Measurements from ENCODE around the gene PRL. TPM values are rescaled to one million over a fixed set of nuclear protein-coding genes. Genes with fewer than 3 reads are reported as not detected.

PRL gene
- polyA plus RNA-seq, 1 donor from 2014 or later: not detected

DNA sequence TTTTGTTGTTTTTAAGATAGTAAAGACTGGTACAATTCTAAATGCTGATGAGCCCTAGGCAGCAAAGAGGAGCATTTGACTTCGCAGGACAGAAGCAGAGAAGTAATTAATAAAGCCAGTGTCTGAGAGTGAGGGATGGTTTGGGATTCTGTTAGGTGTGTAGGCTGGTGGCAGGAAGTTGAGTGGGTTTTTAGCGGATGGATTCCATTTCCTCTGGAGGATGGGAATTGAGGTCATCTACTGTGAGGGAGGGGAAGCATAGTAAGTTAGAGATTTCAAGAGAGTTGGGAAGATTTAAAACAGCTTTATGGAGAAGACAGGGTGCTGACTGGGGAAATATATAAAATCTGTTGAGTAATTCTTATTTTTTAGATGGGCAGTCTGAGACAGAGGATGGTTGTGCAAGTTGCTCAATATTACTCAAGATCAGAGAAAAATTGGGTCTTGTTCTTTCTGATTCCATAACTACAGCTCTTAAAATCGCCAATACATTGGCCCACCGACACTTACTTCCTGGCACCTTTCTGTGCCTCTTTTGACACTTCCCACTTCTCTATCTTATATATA, 48.8 kb downstream of the PRL start:
- no peak overlapping the region for H3K4me3 ChIP-seq (ENCODE audit: low read length)
- no peak overlapping the region for H3K9ac ChIP-seq (ENCODE audit: low read length)
- H3K9me3 ChIP-seq (ENCODE audit: low read length): no peaks in the 10 kb centered on the region
- H3K9me2 ChIP-seq (ENCODE audit: insufficient read depth, low read length): no peaks in the 10 kb centered on the region
- H3K36me3 ChIP-seq (ENCODE audit: insufficient read depth, low read length): no peaks in the 10 kb centered on the region
- H3K79me2 ChIP-seq (replicated peaks; ENCODE audit: insufficient read depth, low read length): no peaks in the 10 kb centered on the region
- H3K4me2 ChIP-seq (ENCODE audit: low read length): no peak overlapping the region
- no peak overlapping the region for H2AFZ ChIP-seq (ENCODE audit: low read depth, low read length)
- H4K20me1 ChIP-seq (ENCODE audit: insufficient read depth): no peaks in the 10 kb centered on the region
- no peak overlapping the region for H3K27ac ChIP-seq (ENCODE audit: low read length)
- H3F3A ChIP-seq (ENCODE audit: insufficient read depth, low read length, poor library complexity, severe bottlenecking): peaks cover 13% of the 10 kb centered on the region
- no peaks in the 10 kb centered on the region for H3K27me3 ChIP-seq (ENCODE audit: insufficient read depth, low read depth, low read length)
- no peak for TF ChIP-seq POLR2AphosphoS5 (IDR thresholded peaks at IDR 0.05)
- TF ChIP-seq EP300 (conservative IDR thresholded peaks at IDR 0.05; ENCODE audit: poor library complexity, severe bottlenecking): no peak
- TF ChIP-seq RAD21 (conservative IDR thresholded peaks at IDR 0.05): no peak
- no peak for TF ChIP-seq SMC3 (conservative IDR thresholded peaks at IDR 0.05; ENCODE audit: poor library complexity)
- TF ChIP-seq EZH2 (IDR thresholded peaks at IDR 0.05; ENCODE audit: borderline replicate concordance, insufficient read depth, low read length, poor library complexity, severe bottlenecking): no peak
- TF ChIP-seq, protein P1, sequence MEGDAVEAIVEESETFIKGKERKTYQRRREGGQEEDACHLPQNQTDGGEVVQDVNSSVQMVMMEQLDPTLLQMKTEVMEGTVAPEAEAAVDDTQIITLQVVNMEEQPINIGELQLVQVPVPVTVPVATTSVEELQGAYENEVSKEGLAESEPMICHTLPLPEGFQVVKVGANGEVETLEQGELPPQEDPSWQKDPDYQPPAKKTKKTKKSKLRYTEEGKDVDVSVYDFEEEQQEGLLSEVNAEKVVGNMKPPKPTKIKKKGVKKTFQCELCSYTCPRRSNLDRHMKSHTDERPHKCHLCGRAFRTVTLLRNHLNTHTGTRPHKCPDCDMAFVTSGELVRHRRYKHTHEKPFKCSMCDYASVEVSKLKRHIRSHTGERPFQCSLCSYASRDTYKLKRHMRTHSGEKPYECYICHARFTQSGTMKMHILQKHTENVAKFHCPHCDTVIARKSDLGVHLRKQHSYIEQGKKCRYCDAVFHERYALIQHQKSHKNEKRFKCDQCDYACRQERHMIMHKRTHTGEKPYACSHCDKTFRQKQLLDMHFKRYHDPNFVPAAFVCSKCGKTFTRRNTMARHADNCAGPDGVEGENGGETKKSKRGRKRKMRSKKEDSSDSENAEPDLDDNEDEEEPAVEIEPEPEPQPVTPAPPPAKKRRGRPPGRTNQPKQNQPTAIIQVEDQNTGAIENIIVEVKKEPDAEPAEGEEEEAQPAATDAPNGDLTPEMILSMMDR (IDR thresholded peaks at IDR 0.05; ENCODE audit: poor library complexity, severe bottlenecking): no peak
- no peak for TF ChIP-seq TAF1 (IDR thresholded peaks at IDR 0.05; ENCODE audit: low read depth)
- TF ChIP-seq, protein P2, sequence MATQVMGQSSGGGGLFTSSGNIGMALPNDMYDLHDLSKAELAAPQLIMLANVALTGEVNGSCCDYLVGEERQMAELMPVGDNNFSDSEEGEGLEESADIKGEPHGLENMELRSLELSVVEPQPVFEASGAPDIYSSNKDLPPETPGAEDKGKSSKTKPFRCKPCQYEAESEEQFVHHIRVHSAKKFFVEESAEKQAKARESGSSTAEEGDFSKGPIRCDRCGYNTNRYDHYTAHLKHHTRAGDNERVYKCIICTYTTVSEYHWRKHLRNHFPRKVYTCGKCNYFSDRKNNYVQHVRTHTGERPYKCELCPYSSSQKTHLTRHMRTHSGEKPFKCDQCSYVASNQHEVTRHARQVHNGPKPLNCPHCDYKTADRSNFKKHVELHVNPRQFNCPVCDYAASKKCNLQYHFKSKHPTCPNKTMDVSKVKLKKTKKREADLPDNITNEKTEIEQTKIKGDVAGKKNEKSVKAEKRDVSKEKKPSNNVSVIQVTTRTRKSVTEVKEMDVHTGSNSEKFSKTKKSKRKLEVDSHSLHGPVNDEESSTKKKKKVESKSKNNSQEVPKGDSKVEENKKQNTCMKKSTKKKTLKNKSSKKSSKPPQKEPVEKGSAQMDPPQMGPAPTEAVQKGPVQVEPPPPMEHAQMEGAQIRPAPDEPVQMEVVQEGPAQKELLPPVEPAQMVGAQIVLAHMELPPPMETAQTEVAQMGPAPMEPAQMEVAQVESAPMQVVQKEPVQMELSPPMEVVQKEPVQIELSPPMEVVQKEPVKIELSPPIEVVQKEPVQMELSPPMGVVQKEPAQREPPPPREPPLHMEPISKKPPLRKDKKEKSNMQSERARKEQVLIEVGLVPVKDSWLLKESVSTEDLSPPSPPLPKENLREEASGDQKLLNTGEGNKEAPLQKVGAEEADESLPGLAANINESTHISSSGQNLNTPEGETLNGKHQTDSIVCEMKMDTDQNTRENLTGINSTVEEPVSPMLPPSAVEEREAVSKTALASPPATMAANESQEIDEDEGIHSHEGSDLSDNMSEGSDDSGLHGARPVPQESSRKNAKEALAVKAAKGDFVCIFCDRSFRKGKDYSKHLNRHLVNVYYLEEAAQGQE (IDR thresholded peaks at IDR 0.05; ENCODE audit: borderline replicate concordance): no peak
- TF ChIP-seq MXI1 (conservative IDR thresholded peaks at IDR 0.05; ENCODE audit: poor library complexity, severe bottlenecking): no peak

DNA sequence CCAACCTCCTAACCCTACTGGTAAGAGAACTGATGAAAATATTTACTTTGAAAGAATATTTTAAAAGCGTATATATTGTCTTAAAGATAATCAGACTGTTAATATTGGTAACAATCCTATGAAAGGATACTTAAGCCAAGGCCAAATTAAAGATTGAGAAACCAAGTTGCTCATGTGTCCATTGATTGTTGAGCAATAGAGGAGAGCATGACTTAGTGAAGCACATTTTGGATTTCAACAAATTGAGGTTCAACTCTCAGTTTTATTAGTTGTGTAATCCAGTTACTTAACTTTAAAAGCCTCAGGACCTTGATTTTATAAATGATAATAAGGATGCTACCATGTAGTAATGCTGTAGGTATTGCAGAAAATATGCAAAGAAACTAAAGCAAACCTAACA, 56.8 kb downstream of the PRL start:
- H2AFZ ChIP-seq (ENCODE audit: low read depth, low read length): no peak overlapping the region
- no peaks in the 10 kb centered on the region for H3K9me2 ChIP-seq (ENCODE audit: insufficient read depth, low read length)
- no peak overlapping the region for H3K27ac ChIP-seq (ENCODE audit: low read length)
- no peak for TF ChIP-seq MXI1 (conservative IDR thresholded peaks at IDR 0.05; ENCODE audit: poor library complexity, severe bottlenecking)
- no peak for TF ChIP-seq EZH2 (IDR thresholded peaks at IDR 0.05; ENCODE audit: borderline replicate concordance, insufficient read depth, low read length, poor library complexity, severe bottlenecking)
- TF ChIP-seq TAF1 (IDR thresholded peaks at IDR 0.05; ENCODE audit: low read depth): no peak
- no peak for TF ChIP-seq POLR2AphosphoS5 (IDR thresholded peaks at IDR 0.05)
- no peak for TF ChIP-seq SMC3 (conservative IDR thresholded peaks at IDR 0.05; ENCODE audit: poor library complexity)
- TF ChIP-seq EP300 (conservative IDR thresholded peaks at IDR 0.05; ENCODE audit: poor library complexity, severe bottlenecking): no peak
- TF ChIP-seq, protein P1 (IDR thresholded peaks at IDR 0.05; ENCODE audit: poor library complexity, severe bottlenecking): no peak
- TF ChIP-seq, protein P2 (IDR thresholded peaks at IDR 0.05; ENCODE audit: borderline replicate concordance): no peak
- no peak for TF ChIP-seq RAD21 (conservative IDR thresholded peaks at IDR 0.05)
- H3K27me3 ChIP-seq (ENCODE audit: insufficient read depth, low read depth, low read length): no peaks in the 10 kb centered on the region
- H3K4me3 ChIP-seq (ENCODE audit: low read length): no peak overlapping the region
- H3F3A ChIP-seq (ENCODE audit: insufficient read depth, low read length, poor library complexity, severe bottlenecking): no peaks in the 10 kb centered on the region
- no peak overlapping the region for H3K4me2 ChIP-seq (ENCODE audit: low read length)
- no peak overlapping the region for H3K9ac ChIP-seq (ENCODE audit: low read length)
- no peaks in the 10 kb centered on the region for H3K9me3 ChIP-seq (ENCODE audit: low read length)
- H4K20me1 ChIP-seq (ENCODE audit: insufficient read depth): no peaks in the 10 kb centered on the region
- no peaks in the 10 kb centered on the region for H3K36me3 ChIP-seq (ENCODE audit: insufficient read depth, low read length)
- no peaks in the 10 kb centered on the region for H3K79me2 ChIP-seq (replicated peaks; ENCODE audit: insufficient read depth, low read length)

Data from neural cell (in vitro differentiated cells).